ENCODE data around the gene ZFP92.

DNA sequence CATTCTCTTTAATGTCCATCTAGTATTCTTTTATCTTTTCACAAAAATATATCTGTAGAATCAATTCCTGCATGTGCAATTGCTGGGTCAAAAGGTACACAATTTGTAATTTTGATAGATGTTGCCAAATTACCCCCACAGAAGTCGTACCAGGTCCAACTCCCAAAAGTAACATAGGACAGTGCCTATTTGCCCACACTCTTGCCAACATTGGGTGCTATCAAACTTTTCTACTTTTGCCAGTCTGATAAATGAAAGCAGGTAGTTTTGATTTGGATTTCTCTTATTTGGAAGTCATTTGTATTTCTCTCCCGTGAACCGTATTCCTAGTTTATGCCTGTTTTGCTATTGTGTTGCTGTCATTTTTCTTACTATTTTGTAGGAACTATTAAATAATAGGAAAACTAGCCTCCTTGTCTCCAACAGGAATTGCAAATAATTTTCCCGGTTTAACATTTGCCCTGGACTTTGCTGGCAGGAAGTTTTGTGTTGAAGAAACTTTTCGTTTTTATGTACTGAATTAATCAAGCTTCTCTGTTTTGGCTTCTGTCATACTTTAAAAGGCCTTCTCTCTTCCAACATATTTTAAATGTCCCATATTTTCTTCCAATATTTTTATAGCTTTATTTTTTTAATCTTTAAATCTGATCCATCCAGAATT lies 44.3 kb upstream of the ZFP92 start:
- TF ChIP-seq, protein P1, sequence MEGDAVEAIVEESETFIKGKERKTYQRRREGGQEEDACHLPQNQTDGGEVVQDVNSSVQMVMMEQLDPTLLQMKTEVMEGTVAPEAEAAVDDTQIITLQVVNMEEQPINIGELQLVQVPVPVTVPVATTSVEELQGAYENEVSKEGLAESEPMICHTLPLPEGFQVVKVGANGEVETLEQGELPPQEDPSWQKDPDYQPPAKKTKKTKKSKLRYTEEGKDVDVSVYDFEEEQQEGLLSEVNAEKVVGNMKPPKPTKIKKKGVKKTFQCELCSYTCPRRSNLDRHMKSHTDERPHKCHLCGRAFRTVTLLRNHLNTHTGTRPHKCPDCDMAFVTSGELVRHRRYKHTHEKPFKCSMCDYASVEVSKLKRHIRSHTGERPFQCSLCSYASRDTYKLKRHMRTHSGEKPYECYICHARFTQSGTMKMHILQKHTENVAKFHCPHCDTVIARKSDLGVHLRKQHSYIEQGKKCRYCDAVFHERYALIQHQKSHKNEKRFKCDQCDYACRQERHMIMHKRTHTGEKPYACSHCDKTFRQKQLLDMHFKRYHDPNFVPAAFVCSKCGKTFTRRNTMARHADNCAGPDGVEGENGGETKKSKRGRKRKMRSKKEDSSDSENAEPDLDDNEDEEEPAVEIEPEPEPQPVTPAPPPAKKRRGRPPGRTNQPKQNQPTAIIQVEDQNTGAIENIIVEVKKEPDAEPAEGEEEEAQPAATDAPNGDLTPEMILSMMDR (IDR thresholded peaks at IDR 0.05): no peak
- no peak for TF ChIP-seq POLR2A (IDR thresholded peaks at IDR 0.05)
- no peak for TF ChIP-seq POLR2AphosphoS5 (IDR thresholded peaks at IDR 0.05; ENCODE audit: insufficient read depth in 1 of 2, low read depth in 1 of 2)
